Liver (tissue), 9 donors: Measurements from ENCODE around the gene PSMG4. TPM values are rescaled to one million over a fixed set of nuclear protein-coding genes. Genes with fewer than 3 reads are reported as not detected.

ENCODE experiments used
- DNase-seq: peaks from one replicate; pipeline ENCODE4 v3.0.0-alpha.2; 2017; ENCODE audit warnings: low spot score
- H3K27ac ChIP-seq, 2 donors: one replicate each; pipeline ENCODE4 v1.7.0; 2013; ENCODE audit warnings: inconsistent platforms in 2 of 2, low read length in 2 of 2, control low read depth in 1 of 2, low read depth in 1 of 2, mild to moderate bottlenecking in 1 of 2
- H3K27me3 ChIP-seq, 4 donors: one replicate each; pipeline versions ENCODE4 v1.6.1 to v1.7.0; 2013; ENCODE audit warnings: low read length in 3 of 4, inconsistent platforms in 1 of 4, mild to moderate bottlenecking in 1 of 4, moderate library complexity in 1 of 4; ENCODE audit not compliant: control insufficient read depth in 4 of 4, insufficient read depth in 4 of 4
- H3K36me3 ChIP-seq, 4 donors: one replicate each; pipeline versions ENCODE4 v1.6.1 to v1.7.0; 2013; ENCODE audit warnings: low read length in 3 of 4, mild to moderate bottlenecking in 3 of 4, low read depth in 1 of 4, moderate library complexity in 1 of 4; ENCODE audit not compliant: control insufficient read depth in 4 of 4, insufficient read depth in 3 of 4
- H3K4me1 ChIP-seq, 4 donors: one replicate each; pipeline versions ENCODE4 v1.6.1 to v1.7.0; 2013; ENCODE audit warnings: low read length in 3 of 4, mild to moderate bottlenecking in 3 of 4, moderate library complexity in 1 of 4; ENCODE audit not compliant: control insufficient read depth in 4 of 4, insufficient read depth in 4 of 4
- H3K4me3 ChIP-seq, 3 donors: one replicate each; pipeline versions ENCODE4 v1.6.1 to v1.7.0; 2013; ENCODE audit warnings: low read length in 3 of 3, control low read depth in 1 of 3, low read depth in 1 of 3, mild to moderate bottlenecking in 1 of 3
- H3K9ac ChIP-seq, 2 donors: one replicate each; pipeline ENCODE4 v1.7.0; 2013; ENCODE audit warnings: low read length in 2 of 2, mild to moderate bottlenecking in 2 of 2, moderate library complexity in 2 of 2, control low read depth in 1 of 2, low read depth in 1 of 2
- H3K9me3 ChIP-seq, 4 donors: one replicate each; pipeline versions ENCODE4 v1.6.1 to v1.7.0; 2013; ENCODE audit warnings: low read length in 3 of 4; ENCODE audit not compliant: control insufficient read depth in 4 of 4
- ATF3 ChIP-seq: IDR thresholded peaks from 2 replicates; pipeline ENCODE4 v1.6.1; 2016; ENCODE audit warnings: antibody characterized with exemption
- CTCF ChIP-seq: fragments of 150-350 bp; IDR thresholded peaks from 2 replicates; pipeline ENCODE4 v1.5.1; 2017; ENCODE audit warnings: improper control_type of control experiment, low read depth, low read length; ENCODE audit not compliant: missing input control
- EGR1 ChIP-seq, 2 donors: IDR thresholded peaks; 2 replicates each; pipeline ENCODE4 v1.6.1; 2016 to 2018; ENCODE audit warnings: antibody characterized with exemption in 2 of 2, low read depth in 2 of 2
- FOXA1 ChIP-seq: IDR thresholded peaks from 2 replicates; pipeline ENCODE4 v1.6.1; 2016; ENCODE audit warnings: antibody characterized with exemption
- FOXA2 ChIP-seq: IDR thresholded peaks from 2 replicates; pipeline ENCODE4 v1.6.1; 2016; ENCODE audit warnings: antibody characterized with exemption
- GABPA ChIP-seq, 2 donors: IDR thresholded peaks in 1 of 2; conservative IDR thresholded peaks in 1 of 2; 2 replicates each; pipeline ENCODE4 v1.6.1; 2016; ENCODE audit warnings: antibody characterized with exemption in 2 of 2, mild to moderate bottlenecking in 1 of 2, moderate library complexity in 1 of 2
- HNF4A ChIP-seq, 2 donors: conservative IDR thresholded peaks; 2 replicates each; pipeline ENCODE4 v1.6.1; 2016; ENCODE audit warnings: antibody characterized with exemption in 2 of 2, mild to moderate bottlenecking in 2 of 2
- JUND ChIP-seq, 2 donors: IDR thresholded peaks; 2 replicates each; pipeline ENCODE4 v1.6.1; 2016; ENCODE audit warnings: antibody characterized with exemption in 2 of 2
- MAX ChIP-seq: IDR thresholded peaks from 2 replicates; pipeline ENCODE4 v1.6.1; 2016; ENCODE audit warnings: antibody characterized with exemption
- NR2F2 ChIP-seq: IDR thresholded peaks from 2 replicates; pipeline ENCODE4 v1.6.1; 2016; ENCODE audit warnings: antibody characterized with exemption
- RAD21 ChIP-seq, 2 donors: IDR thresholded peaks; 2 replicates each; pipeline ENCODE4 v1.6.1; 2016; ENCODE audit warnings: antibody characterized with exemption in 2 of 2, mild to moderate bottlenecking in 2 of 2
- REST ChIP-seq: IDR thresholded peaks from 2 replicates; pipeline ENCODE4 v1.6.1; 2016; ENCODE audit warnings: antibody characterized with exemption, mild to moderate bottlenecking
- RXRA ChIP-seq, 2 donors: IDR thresholded peaks; 2 replicates each; pipeline ENCODE4 v1.6.1; 2017 to 2018; ENCODE audit warnings: antibody characterized with exemption in 2 of 2, mild to moderate bottlenecking in 1 of 2
- TAF1 ChIP-seq: conservative IDR thresholded peaks from 2 replicates; pipeline ENCODE4 v1.6.1; 2016; ENCODE audit warnings: antibody characterized with exemption, mild to moderate bottlenecking
- YY1 ChIP-seq: IDR thresholded peaks from 2 replicates; pipeline ENCODE4 v1.6.1; 2016; ENCODE audit warnings: antibody characterized with exemption, mild to moderate bottlenecking
- ZBTB33 ChIP-seq: IDR thresholded peaks from 2 replicates; pipeline ENCODE4 v1.6.1; 2016; ENCODE audit warnings: antibody characterized with exemption
- WGBS: extraction: QIAGEN DNeasy Blood & Tissue Kit; methylation state at CpG from one replicate; pipeline ENCODE4 v1.1.7; 2013; 5-methylcytosine and 5-hydroxymethylcytosine counted together
- polyA plus RNA-seq, 2 donors: library from polyadenylated mRNA; stranded (reverse) in 1 of 2; unstranded in 1 of 2; fragments of 200-250 nt in 1 of 2; fragments of >200 nt in 1 of 2; fragmentation: Nextera tagmentation in 1 of 2; extraction: Ambion mirVana in 1 of 2; gene quantifications; one replicate each; pipeline versions ENCODE4 v1.2.1 to v1.2.3, GENCODE V29; 2013 to 2015
- total RNA-seq, 2 donors: library from RNA; depleted of rRNA; stranded (reverse); fragments of >200 nt; gene quantifications; one replicate each; pipeline ENCODE4 v1.2.3, GENCODE V29; 2014
- donor health status: healthy.
- donor health status: healthy.
- donor health status: healthy.
- donor health status: healthy.
- donor health status: healthy.

Gene PSMG4
- total and polyA plus RNA-seq, 4 donors: 10.7 to 28.5 (median 15.1) TPM

- DNase-seq: no peak
- H3K27me3 ChIP-seq: no peaks in the 10 kb centered on the region
- H3K4me1 ChIP-seq: peaks cover 2 to 17% (median 10%) of the 10 kb centered on the region in 4 donors
- 86% methylated on average over 11 of the region's 11 CpGs for WGBS
- H3K36me3 ChIP-seq: peaks cover 2 to 8% (median 4%) of the 10 kb centered on the region in 4 donors
- H3K9ac ChIP-seq: no peak overlapping the region
- TF ChIP-seq MAX (no peak), ZBTB33 (no peak), GABPA (IDR thresholded peaks at IDR 0.05 in 1 of 2, conservative IDR thresholded peaks at IDR 0.05 in 1 of 2) (no peak), NR2F2 (peak; percentile 35), ATF3 (no peak), FOXA1 (no peak), EGR1 (IDR thresholded peaks at IDR 0.05; ENCODE audit: low read depth in 2 of 2) (no peak), RAD21 (IDR thresholded peaks at IDR 0.05) (peak in 1 of 2 donors; percentile 33), REST (no peak), JUND (IDR thresholded peaks at IDR 0.05) (no peak), TAF1 (no peak), RXRA (IDR thresholded peaks at IDR 0.05) (peak in 1 of 2 donors; percentile 15), YY1 (no peak), HNF4A (conservative IDR thresholded peaks at IDR 0.05) (peak in 1 of 2 donors; percentile 53), CTCF (no peak), FOXA2 (no peak)
- H3K9me3 ChIP-seq: no peaks in the 10 kb centered on the region
- H3K27ac ChIP-seq: no peak overlapping the region
- H3K4me3 ChIP-seq: no peak overlapping the region
Observed at GRCh38 chr6:3297909-3298308, 39.2 kb downstream of the PSMG4 start.

GRCh38 chr6:3299221-3299620 lies 40.5 kb downstream of the PSMG4 start:
- H3K9ac ChIP-seq: no peak overlapping the region
- no peak for TF ChIP-seq FOXA1
- H3K4me1 ChIP-seq: peaks cover 2 to 17% (median 10%) of the 10 kb centered on the region in 4 donors
- no peak overlapping the region for H3K27ac ChIP-seq
- 95% methylated on average over 10 of the region's 10 CpGs for WGBS
- H3K4me3 ChIP-seq: no peak overlapping the region
- H3K9me3 ChIP-seq: no peaks in the 10 kb centered on the region
- no peaks in the 10 kb centered on the region for H3K27me3 ChIP-seq
- DNase-seq: no peak
- peaks cover 2 to 7% (median 3%) of the 10 kb centered on the region in 4 donors for H3K36me3 ChIP-seq
